HepG2 (cell line): ENCODE data around the gene LIPC. TPM values are rescaled to one million over a fixed set of nuclear protein-coding genes. Genes with fewer than 3 reads are reported as not detected.

Experiments
- ATAC-seq: fragments of 200-7000 bp; cut with Tn5 transposase; 3 replicates; pipeline ENCODE4 v1.9.1; 2020; ENCODE audit warnings: mild to moderate bottlenecking, moderate library complexity
- BruUV-seq: library from RNA; stranded (reverse); fragments of 400-500 nt; replicated peaks from 2 replicates; lab custom pipeline; 2021; lab: Mats Ljungman, UMichigan
- CTCF ChIA-PET: fragments of 300-600 bp; formaldehyde crosslinking; extraction: SDS; loops from one replicate; lab custom pipeline; 2021; ENCODE audit warnings: low total read pairs, inconsistent platforms, low intra/inter-chr PET ratio; lab: Yijun Ruan, JAX
- POLR2A ChIA-PET: fragments of 350-600 bp; sonication (Branson Sonifier 250); formaldehyde crosslinking; loops from one replicate; lab custom pipeline; 2020; ENCODE audit warnings: antibody characterized with exemption, inconsistent platforms; lab: Yijun Ruan, JAX
- DNase-seq: peaks from one replicate; pipeline ENCODE4 v3.0.0-alpha.2; 2015; ENCODE audit warnings: low spot score
- FAIRE-seq: peaks from 3 replicates; lab custom pipeline; 2011; peaks lifted over from hg19 to GRCh38; lab: Jason Lieb, UNC
- H2AFZ ChIP-seq: one replicate; pipeline ENCODE4 v1.6.1; 2011; ENCODE audit warnings: low read length, inconsistent platforms
- H3K27ac ChIP-seq: fragments of 300-600 bp; 3 replicates; pipeline ENCODE4 v1.8.0; 2011; ENCODE audit warnings: mixed run types, mild to moderate bottlenecking, mixed read lengths, low read length, inconsistent platforms; ENCODE audit not compliant: insufficient read depth; ENCODE audit errors: extremely low read length
- H3K27me3 ChIP-seq, 2 experiments: fragments of 200-600 bp in 1 of 2; 2 replicates in 1 of 2; 3 replicates in 1 of 2; pipeline versions ENCODE4 v1.6.0 to v1.8.0; 2011; ENCODE audit warnings: low read length in 2 of 2, mild to moderate bottlenecking in 2 of 2, moderate library complexity in 2 of 2, inconsistent platforms in 1 of 2; ENCODE audit not compliant: insufficient read depth in 2 of 2, control insufficient read depth in 1 of 2
- H3K36me3 ChIP-seq, 2 experiments: fragments of 200-600 bp in 1 of 2; replicated peaks in 1 of 2; 2 replicates in 1 of 2; 3 replicates in 1 of 2; pipeline versions ENCODE4 v1.5.1 to v1.8.0; 2011; ENCODE audit warnings: low read length in 2 of 2, inconsistent platforms in 1 of 2; ENCODE audit not compliant: insufficient read depth in 2 of 2, control insufficient read depth in 1 of 2
- H3K4me1 ChIP-seq: 2 replicates; pipeline ENCODE4 v1.5.1; 2012; ENCODE audit warnings: low read length, inconsistent platforms; ENCODE audit not compliant: insufficient read depth
- H3K4me2 ChIP-seq: 2 replicates; pipeline ENCODE4 v1.6.0; 2011; ENCODE audit warnings: low read depth, low read length, inconsistent platforms
- H3K4me3 ChIP-seq, 3 experiments: fragments of 200-600 bp in 1 of 3; sonication (generic), shearing (Covaris generic) in 1 of 3; replicated peaks in 1 of 3; 2 replicates each; pipeline ENCODE4 v1.5.1; 2011 to 2016; ENCODE audit warnings: low read length in 3 of 3, inconsistent platforms in 2 of 3, low read depth in 2 of 3, mild to moderate bottlenecking in 2 of 3, control low read depth in 1 of 3, mixed read lengths in 1 of 3; ENCODE audit not compliant: insufficient read depth in 1 of 3
- H3K79me2 ChIP-seq: one replicate; pipeline ENCODE4 v1.6.1; 2011; ENCODE audit warnings: low read length, inconsistent platforms; ENCODE audit not compliant: insufficient read depth
- H3K9ac ChIP-seq: 2 replicates; pipeline ENCODE4 v1.6.0; 2011; ENCODE audit warnings: mild to moderate bottlenecking, low read depth, low read length, inconsistent platforms; ENCODE audit not compliant: insufficient read depth
- H3K9me3 ChIP-seq: 2 replicates; pipeline ENCODE4 v1.5.1; 2012; ENCODE audit warnings: mild to moderate bottlenecking, low read length
- H4K20me1 ChIP-seq: 2 replicates; pipeline ENCODE4 v1.6.0; 2011; ENCODE audit warnings: inconsistent platforms, mild to moderate bottlenecking, low read length, moderate library complexity; ENCODE audit not compliant: insufficient read depth
- EED ChIP-seq: sonication (generic); formaldehyde crosslinking; IDR thresholded peaks from 2 replicates; pipeline ENCODE4 v1.5.0; 2020; ENCODE audit warnings: mild to moderate bottlenecking, missing genetic modification reagents
- ELF3 ChIP-seq: IDR thresholded peaks from 2 replicates; pipeline ENCODE4 v1.6.1; 2016; ENCODE audit warnings: missing genetic modification reagents, missing compliant biosample characterization
- HDAC6 ChIP-seq: fragments of 200-600 bp; sonication (generic); IDR thresholded peaks from 2 replicates; pipeline ENCODE4 v1.7.0; 2017; ENCODE audit warnings: mild to moderate bottlenecking, antibody characterized with exemption, low read length, low read depth
- HNF4G ChIP-seq, 2 experiments: sonication (generic) in 1 of 2; formaldehyde crosslinking in 1 of 2; IDR thresholded peaks; 2 replicates each; pipeline versions ENCODE4 v1.4.0 to v1.6.1; 2011 to 2020; ENCODE audit warnings: borderline replicate concordance in 2 of 2, low read depth in 2 of 2, mild to moderate bottlenecking in 2 of 2, low read length in 1 of 2, missing genetic modification reagents in 1 of 2, moderate library complexity in 1 of 2
- NCOR1 ChIP-seq: fragments of 200-600 bp; sonication (generic); IDR thresholded peaks from 2 replicates; pipeline ENCODE4 v1.7.0; 2017; ENCODE audit warnings: antibody characterized with exemption, low read length, borderline replicate concordance
- PAWR ChIP-seq: sonication (generic); formaldehyde crosslinking; IDR thresholded peaks from 2 replicates; pipeline ENCODE4 v1.4.0; 2020; ENCODE audit warnings: missing genetic modification reagents, mild to moderate bottlenecking, borderline replicate concordance
- SALL1 ChIP-seq: sonication (generic); formaldehyde crosslinking; IDR thresholded peaks from 2 replicates; pipeline ENCODE4 v1.8.0; 2022; ENCODE audit warnings: mild to moderate bottlenecking, missing genetic modification reagents
- SCMH1 ChIP-seq: sonication (generic); formaldehyde crosslinking; IDR thresholded peaks from 2 replicates; pipeline ENCODE4 v1.9.0; 2021; ENCODE audit warnings: missing genetic modification reagents, mild to moderate bottlenecking, borderline replicate concordance
- SMYD3 ChIP-seq: sonication (generic); formaldehyde crosslinking; IDR thresholded peaks from 2 replicates; pipeline ENCODE4 v1.8.1; 2023; ENCODE audit warnings: mild to moderate bottlenecking, missing genetic modification reagents
- SNRNP70 ChIP-seq: fragments of 200-400 bp; formaldehyde crosslinking; IDR thresholded peaks from 2 replicates; pipeline ENCODE4 v1.6.1; 2017; ENCODE audit warnings: mild to moderate bottlenecking, low read depth, low read length, moderate library complexity
- ZBTB1 ChIP-seq: sonication (generic); formaldehyde crosslinking; IDR thresholded peaks from 2 replicates; pipeline ENCODE4 v1.4.0; 2020; ENCODE audit warnings: missing genetic modification reagents, borderline replicate concordance
- ZBTB7A ChIP-seq: sonication (generic); formaldehyde crosslinking; IDR thresholded peaks from 2 replicates; pipeline ENCODE4 v1.8.0; 2022; ENCODE audit warnings: mild to moderate bottlenecking, missing genetic modification reagents
- ZNF276 ChIP-seq: sonication (generic); formaldehyde crosslinking; IDR thresholded peaks from 2 replicates; pipeline ENCODE4 v1.4.0; 2020; ENCODE audit warnings: mild to moderate bottlenecking, low read depth, missing genetic modification reagents
- ZNF326 ChIP-seq: sonication (generic); formaldehyde crosslinking; IDR thresholded peaks from 2 replicates; pipeline ENCODE4 v1.4.0; 2020; ENCODE audit warnings: missing genetic modification reagents, borderline replicate concordance
- ZNF770 ChIP-seq: sonication (generic); formaldehyde crosslinking; IDR thresholded peaks from 2 replicates; pipeline ENCODE4 v1.5.0; 2020; ENCODE audit warnings: mild to moderate bottlenecking, missing genetic modification reagents
- ZNF790 ChIP-seq: sonication (generic); formaldehyde crosslinking; IDR thresholded peaks from 2 replicates; pipeline ENCODE4 v1.8.0; 2022; ENCODE audit warnings: missing genetic modification reagents, mild to moderate bottlenecking, borderline replicate concordance
- ZSCAN31 ChIP-seq: sonication (generic); formaldehyde crosslinking; IDR thresholded peaks from 2 replicates; pipeline ENCODE4 v1.5.0; 2020; ENCODE audit warnings: low read depth, mild to moderate bottlenecking, missing genetic modification reagents
- WGBS: methylation state at CpG from one replicate; pipeline ENCODE4 v1.1.6; 2017; ENCODE audit warnings: low lambda C conversion rate; 5-methylcytosine and 5-hydroxymethylcytosine counted together
- in situ Hi-C: cut with HindIII; loops from 2 replicates; pipeline ENCODE4 v1.10.0; 2017; ENCODE audit warnings: low pct_unique_long_range_greater_than_20kb; ENCODE audit not compliant: extremely low pct_ligation_motif_present
- intact Hi-C: fragments of 100-400 bp; cut with micrococcal nuclease; formaldehyde crosslinking; loops from one replicate; pipeline ENCODE4 v1.10.0; 2022; ENCODE audit not compliant: unreplicated experiment
- polyA plus RNA-seq, 8 experiments: library from polyadenylated mRNA; depleted of rRNA in 3 of 8; stranded (reverse) in 7 of 8; unstranded in 1 of 8; fragments of >200 nt; fragmentation: Illumina TruSeq in 4 of 8; extraction: Trizol in 4 of 8; gene quantifications; 2 replicates each; pipeline versions ENCODE4 v1.2.1 to v1.2.3, GENCODE V29; 2011 to 2016; ENCODE audit warnings: low read depth in 4 of 8, missing spikeins in 1 of 8, mixed read lengths in 1 of 8; ENCODE audit not compliant: insufficient read depth in 1 of 8
- total RNA-seq, 5 experiments: library from RNA; depleted of rRNA; stranded (reverse); fragments of >200 nt; fragmentation: Illumina TruSeq; extraction: Trizol; gene quantifications; 2 replicates each; pipeline ENCODE4 v1.2.3, GENCODE V29; 2016; ENCODE audit warnings: low read depth in 1 of 5

LIPC gene
- total and polyA plus RNA-seq, 2 of the 13 experiments (the other 11 are each of a cell fraction or from before 2014, with no cell fraction given): 26.0 to 38.0 TPM

- TF ChIP-seq ZNF276 (no peak), ZNF790 (CRISPR knock-in tag) (no peak), EED (CRISPR knock-in tag) (no peak), HNF4G (IDR thresholded peaks at IDR 0.05; ENCODE audit: borderline replicate concordance, low read depth, low read length) (no peak), HNF4G (CRISPR knock-in tag; IDR thresholded peaks at IDR 0.05; ENCODE audit: borderline replicate concordance, low read depth) (no peak), ZBTB7A (CRISPR knock-in tag) (no peak), SALL1 (CRISPR knock-in tag) (no peak)
Observed at GRCh38 chr15:58517682-58518525, 86.1 kb downstream of the LIPC start (continued).

- Histone ChIP-seq H3K36me3 (no peaks in the 10 kb centered on the region), H3K79me2 (no peaks in the 10 kb centered on the region), H3K27me3 (no peaks in the 10 kb centered on the region), H3K4me3 (no peak overlapping the region), H3K4me1 (peaks cover 19% of the 10 kb centered on the region), H3K9ac (no peak overlapping the region), H3K9me3 (no peaks in the 10 kb centered on the region), H4K20me1 (no peaks in the 10 kb centered on the region), H3K4me2 (no peak overlapping the region), H2AFZ (no peak overlapping the region)
- in situ Hi-C loops: no loop called here
- no TSS peak for BruUV-seq
- ATAC-seq (no peak), FAIRE-seq (no peak), DNase-seq (no peak)
- ChIA-PET POLR2A (no interaction called here), CTCF (no interaction called here)
- intact Hi-C loops: no loop called here
- WGBS: 76% methylated on average over 7 of the region's 8 CpGs
- no peak for TF ChIP-seq PAWR (CRISPR knock-in tag)
- no peak for TF ChIP-seq HDAC6
- TF ChIP-seq SMYD3 (CRISPR knock-in tag): no peak
- TF ChIP-seq ZBTB1 (CRISPR knock-in tag): no peak
- no peak for TF ChIP-seq ZNF326 (CRISPR knock-in tag)
- TF ChIP-seq SCMH1 (CRISPR knock-in tag): no peak
- no peak for TF ChIP-seq NCOR1
- no peak for TF ChIP-seq ELF3 (CRISPR knock-in tag)
- TF ChIP-seq ZNF770: no peak
- TF ChIP-seq ZSCAN31 (CRISPR knock-in tag): no peak
- no peak for TF ChIP-seq SNRNP70
- TF ChIP-seq, all 625 proteins: peak for 0
- no peak overlapping the region for H3K27ac ChIP-seq
Observed at GRCh38 chr15:58518626-58519025, 86.8 kb downstream of the LIPC start.
